ENCODE results near the gene ARHGEF39. TPM values are rescaled to one million over a fixed set of nuclear protein-coding genes. Genes with fewer than 3 reads are reported as not detected.

Gene ARHGEF39
- total RNA-seq, 1 experiment from 2014 or later: 31.4 TPM

GRCh38 chr9:35681341-35682002 lies 16.5 kb upstream of the ARHGEF39 start:
- BruUV-seq (replicated peaks): no TSS peak

GRCh38 chr9:35680331-35681105 lies 15.5 kb upstream of the ARHGEF39 start:
- no peaks in the 10 kb centered on the region for H3K27me3 Mint-ChIP-seq (ENCODE audit: insufficient read depth, unreplicated experiment)
- no peaks in the 10 kb centered on the region for H3K9me3 ChIP-seq
- peaks cover 6% of the 10 kb centered on the region for H3K4me1 Mint-ChIP-seq (ENCODE audit: low read depth, unreplicated experiment)
- POLR2A ChIA-PET: no interaction called here
- no peak overlapping the region for H3K4me3 Mint-ChIP-seq (ENCODE audit: unreplicated experiment)
- H3K9me3 Mint-ChIP-seq (ENCODE audit: unreplicated experiment): no peaks in the 10 kb centered on the region
- no peaks in the 10 kb centered on the region for H3K27me3 ChIP-seq (replicated peaks; ENCODE audit: control insufficient read depth, insufficient read depth, low read length)
- H3K36me3 ChIP-seq (ENCODE audit: control insufficient read depth, insufficient read depth, low read length): no peaks in the 10 kb centered on the region
- no peak for TF ChIP-seq CTCF (IDR thresholded peaks at IDR 0.05; ENCODE audit: insufficient read depth in 1 of 2, low read depth in 1 of 2, low read length in 1 of 2, severe bottlenecking in 1 of 2, unreplicated experiment in 1 of 2)
- H3K36me3 Mint-ChIP-seq (ENCODE audit: insufficient read depth, unreplicated experiment): no peaks in the 10 kb centered on the region
- no peak overlapping the region for H3K27ac Mint-ChIP-seq (ENCODE audit: unreplicated experiment)
- intact Hi-C loops (cut with micrococcal nuclease; ENCODE audit: unreplicated experiment): no loop called here
- CTCF ChIA-PET: no interaction called here
- no peaks in the 10 kb centered on the region for H3K4me1 ChIP-seq
- no peak for DNase-seq
- no TSS peak for BruUV-seq (replicated peaks)
- no peak overlapping the region for H3K4me3 ChIP-seq (ENCODE audit: low read depth, low read length)

More at GRCh38 chr9:35681341-35682002, 16.5 kb upstream of the ARHGEF39 start:
- intact Hi-C loops (cut with micrococcal nuclease; ENCODE audit: unreplicated experiment): no loop called here
- Histone ChIP-seq H3K36me3 (ENCODE audit: control insufficient read depth, insufficient read depth, low read length) (no peaks in the 10 kb centered on the region), H3K4me3 (ENCODE audit: low read depth, low read length) (no peak overlapping the region), H3K9me3 (no peaks in the 10 kb centered on the region), H3K27me3 (replicated peaks; ENCODE audit: control insufficient read depth, insufficient read depth, low read length) (no peaks in the 10 kb centered on the region), H3K4me1 (no peaks in the 10 kb centered on the region)
- H3K4me1 Mint-ChIP-seq (ENCODE audit: low read depth, unreplicated experiment): peaks cover 6% of the 10 kb centered on the region
- H3K9me3 Mint-ChIP-seq (ENCODE audit: unreplicated experiment): no peaks in the 10 kb centered on the region
- TF ChIP-seq CTCF (IDR thresholded peaks at IDR 0.05; ENCODE audit: insufficient read depth in 1 of 2, low read depth in 1 of 2, low read length in 1 of 2, severe bottlenecking in 1 of 2, unreplicated experiment in 1 of 2): no peak
- no peak overlapping the region for H3K27ac Mint-ChIP-seq (ENCODE audit: unreplicated experiment)
- no peaks in the 10 kb centered on the region for H3K27me3 Mint-ChIP-seq (ENCODE audit: insufficient read depth, unreplicated experiment)
- POLR2A ChIA-PET: no interaction called here
- no peaks in the 10 kb centered on the region for H3K36me3 Mint-ChIP-seq (ENCODE audit: insufficient read depth, unreplicated experiment)
- CTCF ChIA-PET: no interaction called here
- H3K4me3 Mint-ChIP-seq (ENCODE audit: unreplicated experiment): no peak overlapping the region
- no peak for DNase-seq

- CTCF ChIA-PET: no interaction called here
- no peak overlapping the region for H3K4me3 Mint-ChIP-seq (ENCODE audit: unreplicated experiment)
- no peaks in the 10 kb centered on the region for H3K36me3 Mint-ChIP-seq (ENCODE audit: insufficient read depth, unreplicated experiment)
- no peak overlapping the region for H3K4me3 ChIP-seq (ENCODE audit: low read depth, low read length)
- no peak for DNase-seq
- no TSS peak for BruUV-seq (replicated peaks)
- no peak for TF ChIP-seq CTCF (IDR thresholded peaks at IDR 0.05; ENCODE audit: insufficient read depth in 1 of 2, low read depth in 1 of 2, low read length in 1 of 2, severe bottlenecking in 1 of 2, unreplicated experiment in 1 of 2)
- intact Hi-C loops (cut with micrococcal nuclease; ENCODE audit: unreplicated experiment): no loop called here
- H3K9me3 Mint-ChIP-seq (ENCODE audit: unreplicated experiment): no peaks in the 10 kb centered on the region
- no peaks in the 10 kb centered on the region for H3K9me3 ChIP-seq
- H3K4me1 Mint-ChIP-seq (ENCODE audit: low read depth, unreplicated experiment): peaks cover 6% of the 10 kb centered on the region
- POLR2A ChIA-PET: interaction anchor here (1.2 kb wide), 1 partner anchor 22 kb away, joined by 3 read pairs; the partner anchor contains the start of genes CCDC107 and RMRP
- no peak overlapping the region for H3K27ac Mint-ChIP-seq (ENCODE audit: unreplicated experiment)
- H3K36me3 ChIP-seq (ENCODE audit: control insufficient read depth, insufficient read depth, low read length): no peaks in the 10 kb centered on the region
- H3K27me3 Mint-ChIP-seq (ENCODE audit: insufficient read depth, unreplicated experiment): no peaks in the 10 kb centered on the region
- H3K27me3 ChIP-seq (replicated peaks; ENCODE audit: control insufficient read depth, insufficient read depth, low read length): no peaks in the 10 kb centered on the region
- no peaks in the 10 kb centered on the region for H3K4me1 ChIP-seq
These were observed 14.9 kb upstream of the ARHGEF39 start for GRCh38 chr9:35679766-35680330.
